HepG2 (cell line): ENCODE measurements around the gene LINGO1. TPM values are rescaled to one million over a fixed set of nuclear protein-coding genes. Genes with fewer than 3 reads are reported as not detected.
A peak's percentile ranks its signal among the peaks of the same experiment; 100 is the strongest.

Source experiments
- ATAC-seq: fragments of 200-7000 bp; cut with Tn5 transposase; 3 replicates; pipeline ENCODE4 v1.9.1; 2020; ENCODE audit warnings: mild to moderate bottlenecking, moderate library complexity
- BruUV-seq: library from RNA; stranded (reverse); fragments of 400-500 nt; replicated peaks from 2 replicates; lab custom pipeline; 2021; lab: Mats Ljungman, UMichigan
- CTCF ChIA-PET: fragments of 300-600 bp; formaldehyde crosslinking; extraction: SDS; loops from one replicate; lab custom pipeline; 2021; ENCODE audit warnings: low total read pairs, inconsistent platforms, low intra/inter-chr PET ratio; lab: Yijun Ruan, JAX
- POLR2A ChIA-PET: fragments of 350-600 bp; sonication (Branson Sonifier 250); formaldehyde crosslinking; loops from one replicate; lab custom pipeline; 2020; ENCODE audit warnings: antibody characterized with exemption, inconsistent platforms; lab: Yijun Ruan, JAX
- DNase-seq: peaks from one replicate; pipeline ENCODE4 v3.0.0-alpha.2; 2015; ENCODE audit warnings: low spot score
- FAIRE-seq: peaks from 3 replicates; lab custom pipeline; 2011; peaks lifted over from hg19 to GRCh38; lab: Jason Lieb, UNC
- H2AFZ ChIP-seq: one replicate; pipeline ENCODE4 v1.6.1; 2011; ENCODE audit warnings: low read length, inconsistent platforms
- H3K27ac ChIP-seq: fragments of 300-600 bp; 3 replicates; pipeline ENCODE4 v1.8.0; 2011; ENCODE audit warnings: mixed run types, mild to moderate bottlenecking, mixed read lengths, low read length, inconsistent platforms; ENCODE audit not compliant: insufficient read depth; ENCODE audit errors: extremely low read length
- H3K27me3 ChIP-seq, 2 experiments: fragments of 200-600 bp in 1 of 2; 2 replicates in 1 of 2; 3 replicates in 1 of 2; pipeline versions ENCODE4 v1.6.0 to v1.8.0; 2011; ENCODE audit warnings: low read length in 2 of 2, mild to moderate bottlenecking in 2 of 2, moderate library complexity in 2 of 2, inconsistent platforms in 1 of 2; ENCODE audit not compliant: insufficient read depth in 2 of 2, control insufficient read depth in 1 of 2
- H3K36me3 ChIP-seq, 2 experiments: fragments of 200-600 bp in 1 of 2; replicated peaks in 1 of 2; 2 replicates in 1 of 2; 3 replicates in 1 of 2; pipeline versions ENCODE4 v1.5.1 to v1.8.0; 2011; ENCODE audit warnings: low read length in 2 of 2, inconsistent platforms in 1 of 2; ENCODE audit not compliant: insufficient read depth in 2 of 2, control insufficient read depth in 1 of 2
- H3K4me1 ChIP-seq: 2 replicates; pipeline ENCODE4 v1.5.1; 2012; ENCODE audit warnings: low read length, inconsistent platforms; ENCODE audit not compliant: insufficient read depth
- H3K4me2 ChIP-seq: 2 replicates; pipeline ENCODE4 v1.6.0; 2011; ENCODE audit warnings: low read depth, low read length, inconsistent platforms
- H3K4me3 ChIP-seq, 3 experiments: fragments of 200-600 bp in 1 of 3; sonication (generic), shearing (Covaris generic) in 1 of 3; replicated peaks in 1 of 3; 2 replicates each; pipeline ENCODE4 v1.5.1; 2011 to 2016; ENCODE audit warnings: low read length in 3 of 3, inconsistent platforms in 2 of 3, low read depth in 2 of 3, mild to moderate bottlenecking in 2 of 3, control low read depth in 1 of 3, mixed read lengths in 1 of 3; ENCODE audit not compliant: insufficient read depth in 1 of 3
- H3K79me2 ChIP-seq: one replicate; pipeline ENCODE4 v1.6.1; 2011; ENCODE audit warnings: low read length, inconsistent platforms; ENCODE audit not compliant: insufficient read depth
- H3K9ac ChIP-seq: 2 replicates; pipeline ENCODE4 v1.6.0; 2011; ENCODE audit warnings: mild to moderate bottlenecking, low read depth, low read length, inconsistent platforms; ENCODE audit not compliant: insufficient read depth
- H3K9me3 ChIP-seq: 2 replicates; pipeline ENCODE4 v1.5.1; 2012; ENCODE audit warnings: mild to moderate bottlenecking, low read length
- H4K20me1 ChIP-seq: 2 replicates; pipeline ENCODE4 v1.6.0; 2011; ENCODE audit warnings: inconsistent platforms, mild to moderate bottlenecking, low read length, moderate library complexity; ENCODE audit not compliant: insufficient read depth
- ELF3 ChIP-seq: IDR thresholded peaks from 2 replicates; pipeline ENCODE4 v1.6.1; 2016; ENCODE audit warnings: missing genetic modification reagents, missing compliant biosample characterization
- ESRRA ChIP-seq: sonication (generic); formaldehyde crosslinking; IDR thresholded peaks from 2 replicates; pipeline ENCODE4 v1.5.1; 2020; ENCODE audit warnings: mild to moderate bottlenecking, low read depth, missing genetic modification reagents
- FOSL1 ChIP-seq: sonication (generic); formaldehyde crosslinking; IDR thresholded peaks from 2 replicates; pipeline ENCODE4 v1.9.0; 2021; ENCODE audit warnings: missing genetic modification reagents, borderline replicate concordance
- FOXA3 ChIP-seq: IDR thresholded peaks from 2 replicates; pipeline ENCODE4 v1.6.1; 2016; ENCODE audit warnings: missing genetic modification reagents, missing compliant biosample characterization
- HES4 ChIP-seq: sonication (generic); formaldehyde crosslinking; IDR thresholded peaks from 2 replicates; pipeline ENCODE4 v1.9.0; 2021; ENCODE audit warnings: mild to moderate bottlenecking, missing genetic modification reagents, borderline replicate concordance
- HMG20A ChIP-seq: IDR thresholded peaks from 2 replicates; pipeline ENCODE4 v1.6.1; 2016; ENCODE audit warnings: borderline replicate concordance
- HNF4G ChIP-seq, 2 experiments: sonication (generic) in 1 of 2; formaldehyde crosslinking in 1 of 2; IDR thresholded peaks; 2 replicates each; pipeline versions ENCODE4 v1.4.0 to v1.6.1; 2011 to 2020; ENCODE audit warnings: borderline replicate concordance in 2 of 2, low read depth in 2 of 2, mild to moderate bottlenecking in 2 of 2, low read length in 1 of 2, missing genetic modification reagents in 1 of 2, moderate library complexity in 1 of 2
- HOXA3 ChIP-seq: sonication (generic); formaldehyde crosslinking; IDR thresholded peaks from 2 replicates; pipeline ENCODE4 v1.5.0; 2020; ENCODE audit warnings: missing genetic modification reagents
- LCORL ChIP-seq, 2 experiments: fragments of 450-650 bp in 1 of 2; sonication (generic) in 1 of 2; formaldehyde crosslinking in 1 of 2; IDR thresholded peaks; 2 replicates each; pipeline versions ENCODE4 v1.5.0 to v1.6.1; 2017 to 2020; ENCODE audit warnings: antibody characterized with exemption in 1 of 2, missing genetic modification reagents in 1 of 2
- SIN3A ChIP-seq: IDR thresholded peaks from 2 replicates; pipeline ENCODE4 v1.6.1; 2011; ENCODE audit warnings: low read depth, mild to moderate bottlenecking, control low read depth, low read length, borderline replicate concordance
- TARDBP ChIP-seq: sonication (generic); formaldehyde crosslinking; IDR thresholded peaks from 2 replicates; pipeline ENCODE4 v1.8.0; 2022; ENCODE audit warnings: mild to moderate bottlenecking, missing genetic modification reagents
- ZNF343 ChIP-seq: sonication (generic); formaldehyde crosslinking; IDR thresholded peaks from 2 replicates; pipeline ENCODE4 v1.4.0; 2020; ENCODE audit warnings: mild to moderate bottlenecking, missing genetic modification reagents
- ZSCAN29 ChIP-seq: sonication (generic); formaldehyde crosslinking; conservative IDR thresholded peaks from 2 replicates; pipeline ENCODE4 v1.4.0; 2020; ENCODE audit warnings: mild to moderate bottlenecking, missing genetic modification reagents
- WGBS: methylation state at CpG from one replicate; pipeline ENCODE4 v1.1.6; 2017; ENCODE audit warnings: low lambda C conversion rate; 5-methylcytosine and 5-hydroxymethylcytosine counted together
- in situ Hi-C: cut with HindIII; loops from 2 replicates; pipeline ENCODE4 v1.10.0; 2017; ENCODE audit warnings: low pct_unique_long_range_greater_than_20kb; ENCODE audit not compliant: extremely low pct_ligation_motif_present
- intact Hi-C: fragments of 100-400 bp; cut with micrococcal nuclease; formaldehyde crosslinking; loops from one replicate; pipeline ENCODE4 v1.10.0; 2022; ENCODE audit not compliant: unreplicated experiment
- polyA plus RNA-seq, 8 experiments: library from polyadenylated mRNA; depleted of rRNA in 3 of 8; stranded (reverse) in 7 of 8; unstranded in 1 of 8; fragments of >200 nt; fragmentation: Illumina TruSeq in 4 of 8; extraction: Trizol in 4 of 8; gene quantifications; 2 replicates each; pipeline versions ENCODE4 v1.2.1 to v1.2.3, GENCODE V29; 2011 to 2016; ENCODE audit warnings: low read depth in 4 of 8, missing spikeins in 1 of 8, mixed read lengths in 1 of 8; ENCODE audit not compliant: insufficient read depth in 1 of 8
- total RNA-seq, 5 experiments: library from RNA; depleted of rRNA; stranded (reverse); fragments of >200 nt; fragmentation: Illumina TruSeq; extraction: Trizol; gene quantifications; 2 replicates each; pipeline ENCODE4 v1.2.3, GENCODE V29; 2016; ENCODE audit warnings: low read depth in 1 of 5
- TF ChIP-seq, protein P1 (sequence below): sonication (generic); formaldehyde crosslinking; IDR thresholded peaks from 2 replicates; pipeline ENCODE4 v1.4.0; 2020; ENCODE audit warnings: mild to moderate bottlenecking, missing genetic modification reagents
- TF ChIP-seq, protein P2 (sequence below): sonication (generic); formaldehyde crosslinking; IDR thresholded peaks from 2 replicates; pipeline ENCODE4 v1.8.0; 2022; ENCODE audit warnings: mild to moderate bottlenecking, missing genetic modification reagents; ENCODE audit not compliant: insufficient replicate concordance

The LINGO1 gene
- total and polyA plus RNA-seq, 2 of the 13 experiments (the other 11 are each of a cell fraction or from before 2014, with no cell fraction given): 0.07 TPM; not detected in 1

DNA sequence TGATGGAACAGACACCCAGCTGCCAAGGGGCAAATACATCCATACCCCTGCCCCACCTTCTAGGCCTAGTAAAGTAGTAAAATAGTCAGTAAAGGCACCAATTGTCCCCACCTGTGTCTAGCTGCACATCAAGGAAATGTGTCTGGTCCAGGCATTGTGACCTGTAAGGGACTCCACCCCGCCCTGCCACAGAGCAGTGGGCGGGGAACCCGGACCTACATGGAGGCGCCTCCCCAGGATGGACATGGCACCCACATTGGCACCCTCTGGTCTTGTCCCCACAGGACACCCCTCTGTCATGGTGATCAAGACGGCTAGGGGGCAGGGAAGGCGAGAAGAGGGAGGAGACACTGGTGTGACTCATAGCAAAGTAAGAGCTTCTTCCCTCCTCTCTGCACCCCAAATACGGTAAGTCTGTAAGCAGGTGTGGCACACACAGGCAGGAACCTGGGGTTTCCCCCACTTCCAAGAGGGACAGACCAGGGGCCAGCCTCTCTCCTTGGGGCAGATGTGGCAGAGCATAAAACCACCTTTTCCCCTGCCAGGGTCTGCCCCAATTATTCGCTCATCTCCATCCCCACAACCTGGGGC is 13.5 kb upstream of the LINGO1 start:
- 0 out of 2 replicates have a peak, but pooled peaks have one; percentile 13 for TF ChIP-seq ESRRA
- no peak for TF ChIP-seq ZSCAN29 (CRISPR knock-in tag)
- TF ChIP-seq, all 625 proteins: peak for 1
- no peaks in the 10 kb centered on the region for H3K79me2 ChIP-seq
- 10% methylated on average over 3 of the region's 8 CpGs for WGBS
- ATAC-seq (no peak), DNase-seq (no peak), FAIRE-seq (no peak)
- no peak overlapping the region for H3K27ac ChIP-seq
- no peaks in the 10 kb centered on the region for H3K36me3 ChIP-seq
- peak overlapping the region; percentile 78 for H3K4me2 ChIP-seq
- CTCF ChIA-PET: no interaction called here
- peaks cover 46% of the 10 kb centered on the region for H3K4me1 ChIP-seq
- H3K4me3 ChIP-seq: peak overlapping the region in 1 of 3 experiments; percentile 49; a peak in 1 of 6 replicates
- intact Hi-C loops (no loop called here), in situ Hi-C loops (loop anchor here (25.0 kb wide), 1 partner anchor 166 kb away; no protein-coding TSS in a partner anchor)
- POLR2A ChIA-PET: interaction anchor here (1.3 kb wide), 2 partner anchors 9 kb away, joined by 4 to 6 read pairs; no protein-coding TSS in a partner anchor
- no TSS peak for BruUV-seq
- H3K9ac ChIP-seq: no peak overlapping the region
- H2AFZ ChIP-seq: no peak overlapping the region
- no peaks in the 10 kb centered on the region for H4K20me1 ChIP-seq
- H3K27me3 ChIP-seq: peaks cover 0 to 17% of the 10 kb centered on the region in 2 experiments; a peak in 4 of 5 replicates
- no peaks in the 10 kb centered on the region for H3K9me3 ChIP-seq

DNA sequence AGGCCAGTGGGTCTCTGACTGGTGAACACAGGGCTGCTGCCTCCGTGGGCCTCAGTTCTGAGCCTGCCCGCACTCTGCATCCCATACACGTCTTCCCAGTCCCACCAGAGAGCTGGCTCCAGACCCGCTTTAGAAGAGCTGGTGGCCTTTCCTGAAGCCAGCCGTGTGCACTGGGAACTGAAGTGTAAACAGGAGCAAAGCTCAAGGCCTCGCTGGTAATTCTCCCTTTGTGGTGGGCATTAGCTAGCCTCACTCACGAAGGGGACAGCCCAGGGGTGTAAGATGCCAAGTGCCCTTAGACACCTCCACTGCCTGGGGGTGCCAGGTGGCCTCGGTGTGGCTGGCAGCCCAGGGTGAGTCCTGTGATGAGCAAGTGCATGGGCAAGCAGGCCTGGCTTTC is 12.9 kb upstream of the LINGO1 start:
- Histone ChIP-seq H3K9me3 (no peaks in the 10 kb centered on the region), H3K4me2 (peak overlapping the region; percentile 78), H2AFZ (no peak overlapping the region), H3K27ac (peak overlapping the region; percentile 34), H3K79me2 (no peaks in the 10 kb centered on the region), H3K36me3 (no peaks in the 10 kb centered on the region), H3K27me3 (peaks cover 0 to 17% of the 10 kb centered on the region in 2 experiments; a peak in 4 of 5 replicates), H3K4me1 (peaks cover 46% of the 10 kb centered on the region), H3K9ac (peak overlapping the region; percentile 35; the same call in 1 of the 2 replicates), H4K20me1 (no peaks in the 10 kb centered on the region), H3K4me3 (peak overlapping the region in 1 of 3 experiments; percentile 49; a peak in 1 of 6 replicates)
- ATAC-seq (peak; percentile 75), FAIRE-seq (peak; percentile 70), DNase-seq (peak; percentile 65)
- intact Hi-C loops: no loop called here
- 6% methylated on average over 7 of the region's 8 CpGs for WGBS
- ChIA-PET POLR2A (interaction anchor here (1.3 kb wide), 1 partner anchor 9 kb away, joined by 6 read pairs; no protein-coding TSS in a partner anchor), CTCF (no interaction called here)
- no TSS peak for BruUV-seq
- in situ Hi-C loops: loop anchor here (25.0 kb wide), 1 partner anchor 167 kb away; no protein-coding TSS in a partner anchor
- TF ChIP-seq, protein P1, sequence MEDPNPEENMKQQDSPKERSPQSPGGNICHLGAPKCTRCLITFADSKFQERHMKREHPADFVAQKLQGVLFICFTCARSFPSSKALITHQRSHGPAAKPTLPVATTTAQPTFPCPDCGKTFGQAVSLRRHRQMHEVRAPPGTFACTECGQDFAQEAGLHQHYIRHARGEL (CRISPR knock-in tag): no peak
- TF ChIP-seq ELF3 (peak; percentile 50; the same call in 1 of the 2 replicates), ZNF343 (CRISPR knock-in tag) (no peak), HES4 (0 out of 2 replicates have a peak, but pooled peaks have one; percentile 56), TARDBP (CRISPR knock-in tag) (peak; percentile 39; the same call in 1 of the 2 replicates), FOSL1 (CRISPR knock-in tag) (no peak), HOXA3 (CRISPR knock-in tag) (peak; percentile 44), LCORL (IDR thresholded peaks at IDR 0.05) (no peak), LCORL (CRISPR knock-in tag; IDR thresholded peaks at IDR 0.05) (peak; percentile 46; the same call in 1 of the 2 replicates), SIN3A (no peak), HMG20A (peak; percentile 47; the same call in 1 of the 2 replicates), FOXA3 (CRISPR knock-in tag) (peak; percentile 89), HNF4G (IDR thresholded peaks at IDR 0.05; ENCODE audit: borderline replicate concordance, low read depth, low read length) (no peak), HNF4G (CRISPR knock-in tag; IDR thresholded peaks at IDR 0.05; ENCODE audit: borderline replicate concordance, low read depth) (peak; percentile 58; the same call in 1 of the 2 replicates)
- TF ChIP-seq, protein P2, sequence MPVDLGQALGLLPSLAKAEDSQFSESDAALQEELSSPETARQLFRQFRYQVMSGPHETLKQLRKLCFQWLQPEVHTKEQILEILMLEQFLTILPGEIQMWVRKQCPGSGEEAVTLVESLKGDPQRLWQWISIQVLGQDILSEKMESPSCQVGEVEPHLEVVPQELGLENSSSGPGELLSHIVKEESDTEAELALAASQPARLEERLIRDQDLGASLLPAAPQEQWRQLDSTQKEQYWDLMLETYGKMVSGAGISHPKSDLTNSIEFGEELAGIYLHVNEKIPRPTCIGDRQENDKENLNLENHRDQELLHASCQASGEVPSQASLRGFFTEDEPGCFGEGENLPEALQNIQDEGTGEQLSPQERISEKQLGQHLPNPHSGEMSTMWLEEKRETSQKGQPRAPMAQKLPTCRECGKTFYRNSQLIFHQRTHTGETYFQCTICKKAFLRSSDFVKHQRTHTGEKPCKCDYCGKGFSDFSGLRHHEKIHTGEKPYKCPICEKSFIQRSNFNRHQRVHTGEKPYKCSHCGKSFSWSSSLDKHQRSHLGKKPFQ: peak; percentile 66
